GM19452 (cell line): ENCODE data around the gene INMT.
A peak's percentile ranks its signal among the peaks of the same experiment; 100 is the strongest.

Source experiments
- ATAC-seq: cut with Tn5 transposase; IDR thresholded peaks from one replicate; pipeline ENCODE4 v1.9.1; 2021; ENCODE audit not compliant: unreplicated experiment

INMT gene

DNA sequence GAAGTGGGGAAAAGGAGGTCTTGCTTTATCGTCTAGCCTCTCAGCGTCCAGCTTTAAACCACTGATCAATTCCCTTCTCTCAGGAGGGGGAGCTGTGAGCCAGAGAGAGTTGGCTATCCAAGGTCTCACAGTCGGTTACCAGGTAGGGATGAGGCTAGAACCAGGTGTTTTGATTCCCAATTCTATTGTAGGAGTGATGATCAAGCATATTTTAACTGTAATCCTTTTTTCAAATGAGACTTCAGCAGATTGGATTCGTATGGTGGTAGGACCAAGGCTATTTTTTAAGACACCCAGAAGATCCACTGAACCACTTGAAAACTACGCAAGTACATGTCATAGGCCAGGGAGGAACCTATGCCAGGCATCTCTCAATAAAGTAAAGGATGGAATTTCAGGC is 27.6 kb downstream of the INMT start:
- no peak for ATAC-seq

DNA sequence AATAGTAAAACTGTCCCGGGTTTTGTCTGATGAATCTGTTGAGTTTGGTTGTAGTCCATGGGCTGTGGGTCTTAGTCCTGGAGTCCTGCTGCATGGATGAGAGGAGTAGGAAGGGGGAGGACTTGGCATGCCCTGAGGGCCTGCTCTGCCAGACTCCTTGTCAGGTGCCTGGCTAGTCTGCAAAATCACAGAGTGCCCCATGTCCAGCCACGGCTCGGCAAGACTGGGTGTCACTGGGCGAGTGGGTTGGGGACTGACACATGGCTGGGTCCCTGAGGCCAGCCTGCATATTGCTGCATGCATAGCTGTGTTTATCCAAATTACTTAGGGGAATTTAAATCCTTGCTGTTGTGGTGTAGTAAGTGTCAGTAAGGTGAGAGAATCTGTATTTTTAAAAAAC is 29.0 kb downstream of the INMT start:
- no peak for ATAC-seq

DNA sequence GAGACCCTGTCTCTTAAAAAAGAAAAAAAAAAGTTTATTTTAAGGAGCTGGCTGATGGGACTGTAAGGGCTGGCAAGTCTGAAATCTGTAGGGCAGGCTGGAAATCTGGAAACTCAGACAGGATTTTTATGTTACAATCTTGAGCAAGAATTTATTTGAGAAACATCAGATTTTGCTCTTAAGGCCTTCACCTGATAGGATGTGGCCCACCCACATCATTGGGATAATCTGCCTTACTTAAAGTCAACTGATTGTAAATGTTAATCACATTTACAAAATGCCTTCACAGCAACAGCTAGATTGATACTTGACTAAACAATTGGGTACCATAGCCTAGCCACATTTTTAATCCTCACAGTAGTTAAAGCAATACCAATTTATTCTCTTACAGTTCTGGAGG is 30.8 kb downstream of the INMT start:
- ATAC-seq, result no peak

DNA sequence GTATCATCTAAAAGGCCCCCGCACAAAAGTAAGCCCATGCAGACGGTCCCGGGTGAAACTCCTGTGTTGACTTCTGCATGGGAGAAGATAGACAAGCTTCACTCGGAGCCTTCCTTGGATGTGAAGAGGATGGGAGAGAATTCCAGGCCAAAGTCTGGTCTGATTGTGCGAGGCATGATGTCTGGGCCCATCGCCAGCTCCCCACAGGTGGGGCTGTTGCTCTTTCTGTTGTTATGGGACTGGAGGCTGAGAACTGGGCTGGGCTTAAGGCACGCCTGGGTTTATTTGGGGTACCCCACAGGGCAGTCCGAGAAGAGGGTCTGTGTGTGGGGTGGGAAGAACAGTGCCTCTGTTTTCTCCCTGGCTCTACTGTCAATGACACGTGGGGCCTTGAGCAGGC is 33.9 kb downstream of the INMT start:
- ATAC-seq, result no peak

DNA sequence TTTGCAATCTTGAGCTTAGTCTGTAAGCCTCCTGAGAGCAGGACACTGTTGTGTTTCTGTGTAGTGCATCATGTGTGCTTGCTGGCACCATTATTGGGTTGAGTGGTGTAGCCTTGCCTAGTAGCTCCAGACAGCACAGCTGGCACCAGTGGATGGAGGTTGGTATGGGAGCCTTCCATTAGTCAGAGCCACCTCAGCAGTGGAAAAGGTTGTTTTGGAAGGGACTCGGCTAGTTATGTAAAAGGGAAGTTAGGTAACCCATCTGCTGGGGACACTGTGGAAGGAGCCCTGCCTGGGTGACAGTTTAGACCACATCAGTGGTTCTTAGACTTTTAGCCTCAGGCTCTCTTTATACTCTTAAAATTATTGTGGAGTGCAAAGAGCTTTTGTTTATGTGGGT is 35.6 kb downstream of the INMT start:
- ATAC-seq, result no peak

DNA sequence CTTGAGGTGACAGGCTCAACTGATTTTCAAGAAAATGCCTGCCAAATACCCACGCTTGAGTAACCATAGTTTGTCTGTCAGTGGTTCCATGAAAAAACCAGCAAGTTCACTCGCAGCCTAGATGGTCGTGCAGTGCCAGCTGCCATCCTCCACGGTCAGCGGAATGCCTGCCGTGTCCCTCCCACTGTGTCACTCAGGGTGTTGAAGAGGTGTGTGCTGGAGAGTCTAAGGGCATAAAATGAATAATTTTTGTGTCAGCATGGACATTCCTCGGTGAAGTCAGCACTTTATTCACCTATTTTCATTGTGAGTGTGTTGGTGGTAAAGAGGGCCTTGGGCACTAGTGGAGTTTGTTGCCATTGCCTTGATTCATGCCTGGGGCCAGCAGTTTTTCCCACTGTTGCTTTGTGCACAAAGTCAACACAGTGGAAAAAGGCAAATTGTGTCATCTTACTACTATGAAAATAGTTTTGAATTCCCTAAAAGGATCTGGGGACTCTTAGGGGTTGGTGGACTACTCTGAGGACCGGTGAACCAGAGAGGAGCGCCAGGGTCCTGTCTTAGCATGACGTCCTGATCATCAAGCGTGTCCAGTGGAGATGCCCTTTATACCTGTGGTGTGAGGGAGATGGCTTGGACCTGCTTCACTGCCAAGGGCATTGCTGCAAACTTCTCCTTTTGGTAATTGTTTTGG is 36.9 kb downstream of the INMT start:
- ATAC-seq, result no peak

DNA sequence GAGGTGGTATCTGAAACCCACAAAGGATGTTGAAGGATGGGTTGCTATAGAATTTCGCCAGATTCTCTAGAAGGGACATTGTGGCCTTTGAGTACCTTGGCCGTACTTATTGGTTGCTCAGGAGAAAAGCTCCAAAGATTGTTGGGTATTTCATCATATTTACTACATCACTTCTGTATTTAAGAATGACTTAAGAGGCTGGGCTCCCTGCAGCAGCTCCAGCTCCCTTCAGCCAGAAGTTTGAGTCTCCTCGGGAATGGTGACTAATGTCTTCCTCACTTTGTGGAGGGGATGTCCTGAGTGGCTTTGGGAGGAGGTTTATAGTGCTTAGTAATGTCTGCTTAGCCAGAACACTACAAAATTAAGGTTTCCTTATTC is 37.4 kb downstream of the INMT start:
- ATAC-seq, result no peak

DNA sequence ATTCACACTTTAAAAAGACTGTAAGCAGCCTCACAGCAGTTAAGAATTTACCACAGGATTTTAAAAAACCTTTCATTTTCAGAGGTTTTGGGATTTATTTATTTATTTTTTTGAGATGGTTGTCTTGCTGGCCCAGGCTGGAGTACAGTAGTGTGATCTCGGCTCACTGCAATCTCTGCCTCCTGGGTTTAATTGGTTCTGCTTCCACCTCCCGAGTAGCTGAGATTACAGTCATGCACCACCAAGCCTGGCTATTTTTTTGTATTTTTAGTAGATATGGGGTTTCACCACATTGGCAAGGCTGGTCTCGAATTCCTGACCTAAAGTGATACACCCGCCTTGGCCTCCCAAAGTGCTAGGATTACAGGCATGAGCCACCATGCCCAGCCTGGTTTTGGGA is 38.4 kb downstream of the INMT start:
- no peak for ATAC-seq

DNA sequence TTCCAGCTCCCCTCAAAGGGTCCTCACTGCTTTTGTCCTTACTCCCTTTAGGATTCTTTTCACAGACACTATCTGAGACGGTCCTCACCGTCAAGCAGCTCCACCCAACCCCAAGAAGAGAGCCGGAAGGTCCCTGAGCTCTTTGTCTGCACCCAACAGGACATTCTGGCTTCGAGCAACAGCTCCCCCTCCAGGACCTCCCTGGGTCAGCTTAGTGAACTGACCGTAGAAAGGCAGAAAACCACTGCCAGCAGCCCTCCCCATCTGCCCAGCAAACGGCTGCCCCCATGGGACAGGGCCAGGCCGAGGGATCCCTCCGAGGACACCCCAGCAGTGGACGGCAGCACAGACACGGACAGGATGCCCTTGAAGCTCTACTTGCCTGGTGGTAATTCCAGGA is 39.2 kb downstream of the INMT start:
- ATAC-seq, result no peak

DNA sequence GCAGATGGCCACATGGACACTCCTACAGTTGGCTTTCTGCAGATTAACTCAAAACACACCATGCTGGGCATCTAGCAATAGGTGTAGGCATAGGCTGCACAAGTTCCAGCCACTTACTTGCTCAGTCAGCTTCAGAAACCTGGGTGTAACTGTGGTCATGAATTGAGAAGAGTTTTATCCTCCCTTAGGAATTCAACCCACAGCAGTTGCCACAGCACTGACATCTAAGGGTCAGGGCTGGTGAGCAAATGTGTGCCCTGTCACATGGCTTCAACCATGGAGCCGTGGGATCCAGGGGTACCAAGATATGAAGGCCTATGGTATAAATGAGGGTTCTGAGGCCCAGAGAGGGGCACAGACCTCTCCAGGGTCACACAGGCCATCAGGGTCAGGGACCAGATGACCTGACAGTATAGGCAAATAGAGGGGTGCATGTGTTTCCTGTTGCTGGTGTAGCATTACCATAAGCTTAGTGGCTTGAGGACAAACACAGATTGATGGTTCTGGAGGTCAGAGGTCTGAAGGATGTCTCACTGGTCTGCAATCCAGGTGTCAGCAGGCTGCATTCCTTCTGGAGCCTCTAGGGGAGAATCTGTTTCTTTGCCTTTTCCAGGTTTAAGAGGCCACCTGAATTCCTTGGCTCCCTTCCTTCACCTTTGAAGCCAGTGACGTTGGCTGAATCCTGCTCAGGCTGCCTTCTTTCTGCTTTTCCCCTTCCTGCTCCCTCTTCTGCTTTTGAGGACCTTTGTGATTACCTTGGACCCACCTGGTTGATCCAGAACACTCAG is 43.4 kb downstream of the INMT start:
- ATAC-seq, result no peak

DNA sequence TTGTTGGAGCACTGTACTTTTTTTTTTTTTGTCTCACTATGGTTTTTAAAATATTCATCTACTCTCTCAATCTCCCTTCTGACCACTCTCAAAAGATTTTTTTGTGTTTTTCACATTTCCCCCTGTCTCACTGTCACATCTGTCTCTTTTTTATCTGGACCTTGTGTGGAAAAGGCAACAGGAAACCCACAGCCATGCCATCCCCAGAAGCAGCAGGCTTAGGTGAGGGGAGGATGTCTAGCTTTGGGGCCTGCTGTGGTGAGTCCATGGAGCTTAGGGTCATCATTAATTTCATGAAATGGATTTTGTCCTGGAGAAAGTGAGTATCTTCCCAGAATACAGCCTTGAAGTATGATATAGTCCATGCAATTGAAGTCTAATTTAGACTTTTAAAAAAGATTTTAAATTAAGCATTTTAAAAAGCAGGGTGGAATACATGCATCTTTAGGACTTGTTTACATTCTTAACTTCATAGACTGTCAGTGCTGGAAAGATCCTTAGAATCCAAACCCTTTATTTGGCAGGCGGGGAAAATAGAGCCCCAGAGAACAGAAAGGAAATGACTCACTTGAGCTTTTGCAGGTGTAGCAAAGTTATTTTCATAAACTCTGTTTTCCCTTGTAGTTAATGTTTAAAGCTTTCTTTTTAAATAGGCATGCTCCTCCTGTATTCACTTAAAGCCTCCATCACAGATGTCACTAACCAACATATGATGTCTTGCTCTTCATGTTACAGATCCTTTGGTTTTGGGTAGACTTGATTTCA is 44.4 kb downstream of the INMT start:
- ATAC-seq, result no peak

DNA sequence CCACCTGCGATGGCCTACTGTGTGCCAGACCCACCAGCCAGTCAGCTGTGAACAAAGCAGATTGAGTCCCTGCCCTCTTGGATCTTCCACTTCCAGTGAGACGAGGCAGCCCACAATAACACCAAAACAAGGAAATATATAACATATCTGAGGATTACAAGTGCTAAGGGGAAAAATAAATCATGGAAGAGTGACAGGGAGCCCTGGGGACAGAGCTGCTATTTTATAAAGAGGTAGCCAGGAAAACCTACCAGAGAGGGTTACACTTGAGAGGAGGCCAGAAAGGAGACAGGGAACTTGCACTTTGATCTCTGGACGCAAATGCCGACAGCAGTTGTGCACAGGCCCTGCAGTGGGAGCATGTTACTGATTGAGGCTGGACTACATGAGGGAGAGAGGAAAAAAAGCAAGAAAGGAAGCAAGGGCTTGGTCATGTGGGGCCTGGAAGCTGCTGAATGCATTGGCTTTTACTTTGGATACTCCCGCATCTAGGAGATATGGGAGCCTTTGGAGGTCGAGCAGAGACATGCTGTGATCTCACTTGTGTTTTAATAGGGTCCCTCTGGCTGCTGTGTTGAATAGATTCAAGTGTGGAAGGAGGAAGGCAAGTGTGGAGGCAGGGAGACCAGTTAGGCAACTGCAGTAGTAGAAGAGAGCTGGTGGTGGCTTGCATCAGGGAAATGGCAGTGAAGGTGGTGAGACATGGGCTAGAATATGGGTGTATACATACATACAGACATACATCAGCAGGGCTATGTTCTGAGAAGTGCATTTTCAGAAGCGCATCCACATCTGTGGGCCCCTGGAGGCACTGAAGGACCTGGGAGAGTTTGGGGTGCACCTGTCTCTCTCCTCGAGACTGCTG is 45.5 kb downstream of the INMT start:
- no peak for ATAC-seq

DNA sequence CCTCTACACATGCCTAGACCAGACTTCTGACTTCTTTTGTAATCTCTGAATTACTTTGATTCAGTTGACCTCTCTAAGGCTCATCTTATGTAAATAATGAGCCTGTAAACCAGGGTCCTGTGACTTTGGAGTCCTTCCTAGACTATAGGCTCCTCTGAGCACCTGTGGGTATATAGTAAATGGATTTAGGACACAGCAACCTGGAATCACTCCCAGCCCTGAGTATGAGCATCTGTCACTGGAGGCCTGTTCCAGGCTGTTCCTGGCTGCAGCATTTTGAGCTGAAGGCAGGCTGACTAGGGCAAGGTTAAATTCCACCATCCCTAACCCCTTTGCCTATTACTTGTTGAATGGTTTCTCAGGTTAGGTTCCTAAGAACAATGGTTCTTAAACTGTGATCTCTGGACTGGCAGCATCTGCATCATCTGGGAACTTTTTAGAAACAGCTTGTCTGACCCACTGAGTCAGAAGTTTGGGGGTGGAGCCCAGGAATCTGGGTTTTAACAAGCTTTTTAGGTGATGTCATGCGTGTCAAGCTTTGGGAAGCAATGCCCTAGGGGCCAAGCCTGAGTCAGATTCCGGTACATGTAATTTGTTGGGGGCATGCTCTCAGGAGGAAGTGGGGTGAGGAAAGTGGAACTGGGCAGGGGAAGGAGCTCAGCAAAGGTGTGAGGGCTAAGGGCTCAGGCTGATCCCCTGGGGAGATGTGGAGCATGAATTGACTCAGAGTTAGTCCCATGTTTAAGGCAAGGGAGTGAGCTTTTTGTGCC is 47.5 kb downstream of the INMT start:
- ATAC-seq, result peak; percentile 75

DNA sequence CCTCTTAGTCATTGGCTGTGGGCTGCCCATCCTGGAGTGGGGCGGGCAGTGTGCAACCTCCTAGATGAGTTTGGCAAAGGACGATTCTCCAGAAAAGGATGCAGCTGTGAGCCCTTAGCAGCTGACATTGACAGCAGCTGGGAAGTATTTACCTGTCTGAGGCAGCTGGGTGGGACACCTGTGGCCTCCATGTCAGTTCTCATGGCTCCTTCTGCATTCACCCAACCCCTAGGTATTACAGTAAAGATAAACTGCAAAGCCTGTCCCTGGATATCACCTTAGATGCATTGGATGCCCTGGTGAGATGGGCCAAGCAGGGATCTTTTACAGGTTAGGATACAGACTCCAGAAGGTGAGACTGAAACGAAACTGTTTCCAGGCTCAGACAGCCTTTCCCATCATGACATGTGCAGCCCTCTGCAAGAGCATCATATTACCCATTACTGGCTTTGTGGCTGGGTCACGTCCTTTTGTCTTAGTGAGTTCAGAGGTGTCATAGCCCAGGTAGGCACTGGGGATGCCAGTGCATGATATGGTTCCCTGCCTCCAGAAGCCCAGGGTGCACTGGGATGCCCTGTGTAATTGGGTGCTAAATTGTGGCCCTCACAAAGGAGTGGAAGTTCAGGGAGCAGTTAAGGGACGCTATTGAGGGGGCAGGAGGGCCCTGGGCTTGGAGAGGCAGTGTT is 48.2 kb downstream of the INMT start:
- no peak for ATAC-seq

DNA sequence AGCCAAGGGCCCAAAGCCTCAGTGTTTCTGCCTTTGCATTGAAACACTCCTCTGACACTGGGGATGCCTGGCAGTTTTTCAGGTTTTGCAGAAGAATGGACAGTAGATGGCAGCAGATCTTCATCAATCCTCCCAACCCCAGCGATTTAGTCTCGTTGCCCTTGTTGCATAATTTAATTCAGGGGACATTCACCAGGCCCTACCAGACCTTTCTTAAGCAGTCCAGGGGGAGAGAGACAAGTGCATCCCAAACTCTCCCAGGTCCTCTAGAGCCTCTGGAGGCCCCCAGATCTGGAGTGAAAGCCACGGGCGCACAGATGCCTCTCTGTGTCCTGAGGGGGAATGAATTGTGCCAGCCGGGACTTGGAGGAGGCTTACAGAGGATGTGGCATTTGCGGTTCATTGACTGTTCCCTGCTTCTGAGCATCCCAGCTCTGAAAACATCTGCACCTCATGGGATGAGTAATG is 48.9 kb downstream of the INMT start:
- no peak for ATAC-seq

DNA sequence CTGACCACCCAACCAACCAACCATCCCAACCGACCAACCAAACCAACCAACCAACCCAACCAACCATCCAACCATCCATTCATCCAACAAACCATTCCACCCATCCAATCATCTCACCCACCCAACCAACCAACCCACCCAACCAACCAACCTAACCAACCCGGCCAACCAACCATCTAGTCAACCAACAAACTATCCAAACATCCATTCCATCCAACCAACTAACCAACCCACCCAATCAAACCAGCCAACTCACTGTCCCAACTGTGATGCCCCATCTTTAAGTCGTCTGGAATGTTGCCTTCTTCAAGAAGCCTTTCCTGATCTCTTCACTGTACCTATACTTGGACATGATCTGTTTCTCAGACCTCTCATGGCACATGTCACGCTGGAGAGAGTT is 50.9 kb downstream of the INMT start:
- ATAC-seq, result no peak

DNA sequence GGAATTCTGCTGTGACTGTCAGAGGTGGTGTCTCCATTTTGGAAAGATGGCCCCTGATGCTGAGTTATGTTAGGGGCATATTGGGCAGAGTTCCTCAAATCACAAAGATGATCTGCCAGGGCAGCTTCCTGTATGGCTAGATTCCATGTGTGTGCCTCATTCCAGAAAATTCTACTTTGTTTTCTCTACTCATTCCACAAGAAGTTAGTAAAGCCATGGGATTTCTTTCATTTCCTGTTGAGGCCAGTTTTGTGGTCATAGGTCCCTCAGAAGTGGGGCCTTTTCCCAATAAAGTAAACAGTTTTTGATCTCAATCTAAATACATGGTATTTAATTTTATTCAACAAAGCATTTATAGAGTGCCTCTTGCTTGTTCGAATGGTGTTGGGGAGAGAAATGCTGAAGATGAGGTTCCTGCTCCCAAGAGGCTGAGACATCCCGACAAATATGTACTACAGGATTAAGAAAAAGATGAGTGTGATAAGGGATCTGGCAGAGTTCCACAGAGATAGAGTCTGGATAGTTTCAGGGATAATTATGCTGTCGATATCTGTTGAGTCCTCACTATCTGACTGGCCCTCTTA is 52.2 kb downstream of the INMT start:
- ATAC-seq, result no peak

DNA sequence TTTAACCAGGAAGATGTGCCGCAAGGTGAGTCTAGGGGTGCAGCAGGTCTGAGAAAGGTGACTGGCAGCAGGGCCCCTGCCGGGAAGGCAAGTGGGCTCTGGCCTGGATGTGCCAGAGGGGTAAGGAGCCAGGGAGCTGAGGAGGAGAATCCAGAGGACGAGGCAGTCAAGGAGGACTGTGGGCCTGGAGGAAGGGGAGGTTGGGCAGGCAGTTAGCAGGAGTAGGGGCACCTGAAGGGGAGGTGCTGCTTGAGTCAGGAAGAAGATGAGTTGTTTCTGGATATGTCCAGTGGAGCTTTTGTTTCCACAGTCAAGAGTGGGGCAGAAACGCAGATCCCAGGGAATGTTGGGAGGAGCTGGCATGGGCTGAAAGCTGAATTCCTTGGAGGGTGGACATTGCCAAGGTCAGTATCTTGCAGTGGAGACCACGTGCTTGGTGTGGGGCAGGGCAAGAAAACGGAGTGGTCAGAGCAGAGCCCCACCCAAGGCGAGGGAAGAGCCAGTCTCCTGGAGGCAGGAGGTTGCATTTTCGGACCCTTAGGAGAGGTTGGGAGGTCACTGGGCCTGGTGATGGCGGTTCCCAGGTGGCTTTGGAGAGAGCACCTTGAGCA is 53.3 kb downstream of the INMT start:
- no peak for ATAC-seq

DNA sequence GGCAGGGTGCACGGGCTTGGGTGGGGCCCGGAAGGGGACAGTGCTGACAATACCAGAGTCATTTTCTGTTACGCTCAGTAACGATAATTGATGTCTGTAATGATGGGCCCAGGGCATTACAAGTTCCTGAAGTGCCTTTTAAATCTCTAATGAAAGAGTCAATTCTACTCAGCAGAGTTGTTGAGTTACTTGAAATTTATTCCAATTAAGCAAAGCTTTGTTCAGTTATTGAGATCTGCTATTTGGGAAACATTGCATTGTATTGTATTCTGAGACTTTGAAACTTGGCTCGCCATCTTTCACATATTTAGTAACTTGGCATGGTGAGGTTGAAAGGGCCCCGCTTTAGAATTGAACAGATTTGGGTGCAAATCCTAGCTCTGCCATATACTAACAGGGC is 54.0 kb downstream of the INMT start:
- ATAC-seq, result no peak
